DOHH2 (cell line): ENCODE results near the gene BRINP3.

ENCODE experiments used
- CTCF ChIP-seq: fragments of 200-600 bp; sonication (generic); IDR thresholded peaks from one replicate; pipeline ENCODE4 v1.5.1; 2014; ENCODE audit warnings: antibody characterized with exemption, mild to moderate bottlenecking, low read depth, low read length; ENCODE audit not compliant: poor library complexity, severe bottlenecking
- EZH2phosphoT487 ChIP-seq: fragments of 200-600 bp; sonication (generic); IDR thresholded peaks from 2 replicates; pipeline ENCODE4 v1.6.1; 2017; ENCODE audit warnings: borderline replicate concordance, mild to moderate bottlenecking, antibody characterized with exemption, low read length, moderate library complexity, mixed read lengths

- TF ChIP-seq CTCF (no peak), EZH2phosphoT487 (no peak)
Measured at GRCh38 chr1:190104961-190105360, 372.7 kb downstream of the BRINP3 start.
